DOHH2 (cell line): ENCODE measurements around the gene TMEM88.

Experiments
- H3F3A ChIP-seq: fragments of 200-600 bp; sonication (generic), shearing (Covaris generic); 2 replicates; pipeline ENCODE4 v1.6.0; 2016; ENCODE audit warnings: antibody characterized with exemption, mild to moderate bottlenecking; ENCODE audit not compliant: control insufficient read depth, insufficient read depth
- H3K27ac ChIP-seq: fragments of 200-600 bp; sonication (generic); 2 replicates; pipeline ENCODE4 v1.5.1; 2014; ENCODE audit warnings: low read depth, mild to moderate bottlenecking, low read length, moderate library complexity
- H3K27me3 ChIP-seq: fragments of 200-600 bp; sonication (generic); 2 replicates; pipeline ENCODE4 v1.6.1; 2014; ENCODE audit warnings: mild to moderate bottlenecking, low read length, mixed read lengths; ENCODE audit not compliant: control insufficient read depth
- H3K36me3 ChIP-seq: fragments of 200-600 bp; sonication (generic); 2 replicates; pipeline ENCODE4 v1.6.1; 2014; ENCODE audit warnings: mild to moderate bottlenecking, low read length, moderate library complexity, mixed read lengths; ENCODE audit not compliant: control insufficient read depth
- H3K4me1 ChIP-seq: fragments of 200-600 bp; sonication (generic); 2 replicates; pipeline ENCODE4 v1.6.1; 2014; ENCODE audit warnings: mild to moderate bottlenecking, low read length, mixed read lengths; ENCODE audit not compliant: control insufficient read depth
- H3K4me2 ChIP-seq: fragments of 200-600 bp; sonication (generic); 2 replicates; pipeline ENCODE4 v1.6.0; 2014; ENCODE audit warnings: mild to moderate bottlenecking, low read length, moderate library complexity
- H3K4me3 ChIP-seq: fragments of 200-600 bp; sonication (generic); 2 replicates; pipeline ENCODE4 v1.5.1; 2014; ENCODE audit warnings: mild to moderate bottlenecking, low read length, mixed read lengths
- H3K79me2 ChIP-seq: fragments of 200-600 bp; sonication (generic); 2 replicates; pipeline ENCODE4 v1.6.1; 2014; ENCODE audit warnings: mild to moderate bottlenecking, low read length, mixed read lengths; ENCODE audit not compliant: control insufficient read depth
- H3K9me2 ChIP-seq: fragments of 200-600 bp; sonication (generic); replicated peaks from 2 replicates; pipeline ENCODE4 v1.6.1; 2014; ENCODE audit warnings: mild to moderate bottlenecking, low read length, mixed read lengths; ENCODE audit not compliant: control insufficient read depth
- H3K9me3 ChIP-seq: fragments of 200-600 bp; sonication (generic); 2 replicates; pipeline ENCODE4 v1.6.1; 2014; ENCODE audit warnings: antibody characterized with exemption, low read length, mixed read lengths; ENCODE audit not compliant: control insufficient read depth, insufficient read depth
- H4K20me1 ChIP-seq: fragments of 200-600 bp; sonication (generic); 2 replicates; pipeline ENCODE4 v1.6.0; 2014; ENCODE audit warnings: low read depth, mild to moderate bottlenecking, antibody characterized with exemption, low read length, moderate library complexity; ENCODE audit not compliant: control insufficient read depth, insufficient read depth
- CTCF ChIP-seq: fragments of 200-600 bp; sonication (generic); IDR thresholded peaks from one replicate; pipeline ENCODE4 v1.5.1; 2014; ENCODE audit warnings: antibody characterized with exemption, mild to moderate bottlenecking, low read depth, low read length; ENCODE audit not compliant: poor library complexity, severe bottlenecking
- EZH2phosphoT487 ChIP-seq: fragments of 200-600 bp; sonication (generic); IDR thresholded peaks from 2 replicates; pipeline ENCODE4 v1.6.1; 2017; ENCODE audit warnings: borderline replicate concordance, mild to moderate bottlenecking, antibody characterized with exemption, low read length, moderate library complexity, mixed read lengths

Gene TMEM88

DNA sequence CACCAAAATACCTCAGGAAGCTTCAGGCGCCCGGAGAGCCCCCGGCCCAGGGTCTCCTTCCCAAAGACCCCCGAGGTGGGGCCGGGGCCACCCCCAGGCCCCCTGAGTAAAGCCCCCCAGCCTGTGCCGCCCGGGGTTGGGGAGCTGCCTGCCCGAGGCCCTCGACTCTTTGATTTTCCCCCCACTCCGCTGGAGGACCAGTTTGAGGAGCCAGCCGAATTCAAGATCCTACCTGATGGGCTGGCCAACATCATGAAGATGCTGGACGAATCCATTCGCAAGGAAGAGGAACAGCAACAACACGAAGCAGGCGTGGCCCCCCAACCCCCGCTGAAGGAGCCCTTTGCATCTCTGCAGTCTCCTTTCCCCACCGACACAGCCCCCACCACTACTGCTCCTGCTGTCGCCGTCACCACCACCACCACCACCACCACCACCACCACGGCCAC lies 6.7 kb upstream of the TMEM88 start:
- Histone ChIP-seq H3K4me1 (peaks cover 32% of the 10 kb centered on the region), H3K27me3 (no peaks in the 10 kb centered on the region), H3K9me3 (no peaks in the 10 kb centered on the region), H3K9me2 (no peaks in the 10 kb centered on the region), H3K27ac (no peak overlapping the region), H4K20me1 (peaks cover 14% of the 10 kb centered on the region; the same call in 1 of the 2 replicates), H3K4me2 (no peak overlapping the region), H3K36me3 (peaks cover 87% of the 10 kb centered on the region), H3K79me2 (peaks cover 54% of the 10 kb centered on the region), H3K4me3 (no peak overlapping the region), H3F3A (peaks cover 19% of the 10 kb centered on the region)
- TF ChIP-seq EZH2phosphoT487 = no peak
- no peak for TF ChIP-seq CTCF

- Histone ChIP-seq H3K27me3 (no peaks in the 10 kb centered on the region), H3K9me2 (no peaks in the 10 kb centered on the region), H3K4me2 (no peak overlapping the region), H4K20me1 (peaks cover 14% of the 10 kb centered on the region; the same call in 1 of the 2 replicates), H3K36me3 (peaks cover 86% of the 10 kb centered on the region), H3K79me2 (peaks cover 51% of the 10 kb centered on the region), H3K27ac (no peak overlapping the region), H3K4me3 (no peak overlapping the region), H3K9me3 (no peaks in the 10 kb centered on the region), H3K4me1 (peaks cover 32% of the 10 kb centered on the region), H3F3A (peaks cover 19% of the 10 kb centered on the region)
- TF ChIP-seq EZH2phosphoT487 (no peak), CTCF (no peak)
These were observed 6.1 kb upstream of the TMEM88 start for GRCh38 chr17:7848739-7849129.

DNA sequence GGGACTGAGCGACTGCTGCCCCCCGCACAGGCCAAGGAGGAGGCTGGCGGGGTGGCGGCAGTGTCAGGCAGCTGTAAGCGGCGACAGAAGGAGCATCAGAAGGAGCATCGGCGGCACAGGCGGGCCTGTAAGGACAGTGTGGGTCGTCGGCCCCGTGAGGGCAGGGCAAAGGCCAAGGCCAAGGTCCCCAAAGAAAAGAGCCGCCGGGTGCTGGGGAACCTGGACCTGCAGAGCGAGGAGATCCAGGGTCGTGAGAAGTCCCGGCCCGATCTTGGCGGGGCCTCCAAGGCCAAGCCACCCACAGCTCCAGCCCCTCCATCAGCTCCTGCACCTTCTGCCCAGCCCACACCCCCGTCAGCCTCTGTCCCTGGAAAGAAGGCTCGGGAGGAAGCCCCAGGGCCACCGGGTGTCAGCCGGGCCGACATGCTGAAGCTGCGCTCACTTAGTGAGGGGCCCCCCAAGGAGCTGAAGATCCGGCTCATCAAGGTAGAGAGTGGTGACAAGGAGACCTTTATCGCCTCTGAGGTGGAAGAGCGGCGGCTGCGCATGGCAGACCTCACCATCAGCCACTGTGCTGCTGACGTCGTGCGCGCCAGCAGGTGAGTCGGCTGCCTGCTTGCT lies 5.6 kb upstream of the TMEM88 start:
- Histone ChIP-seq H3K27me3 (no peaks in the 10 kb centered on the region), H3K79me2 (peaks cover 48% of the 10 kb centered on the region), H3K4me3 (no peak overlapping the region), H4K20me1 (peaks cover 14% of the 10 kb centered on the region; the same call in 1 of the 2 replicates), H3K36me3 (peaks cover 87% of the 10 kb centered on the region), H3K4me2 (no peak overlapping the region), H3K9me3 (no peaks in the 10 kb centered on the region), H3K27ac (no peak overlapping the region), H3K4me1 (peaks cover 32% of the 10 kb centered on the region), H3K9me2 (no peaks in the 10 kb centered on the region), H3F3A (peaks cover 23% of the 10 kb centered on the region)
- TF ChIP-seq CTCF = no peak
